ENCODE data around the gene STH.

The STH gene

GRCh38 chr17:46023783-46024388 lies 24.8 kb downstream of the STH start:
- Histone ChIP-seq H3K27ac (ENCODE audit: extremely low read depth, low read depth, low read length) (no peak overlapping the region), H3K36me3 (ENCODE audit: control insufficient read depth in 2 of 2, insufficient read depth in 1 of 2, low read length in 2 of 2) (peaks cover 0 to 53% of the 10 kb centered on the region in 2 experiments; a peak in 1 of 3 replicates), H3K4me1 (ENCODE audit: control insufficient read depth, insufficient read depth, low read length) (no peaks in the 10 kb centered on the region), H3K4me3 (ENCODE audit: low read depth, low read length) (no peak overlapping the region), H3K9me3 (ENCODE audit: control insufficient read depth, insufficient read depth, low read depth, low read length) (no peaks in the 10 kb centered on the region)
- ChIA-PET POLR2A (no interaction called here), CTCF (no interaction called here)
- TF ChIP-seq KLF16 (tag by site-specific recombination; IDR thresholded peaks at IDR 0.05): no peak

- POLR2A ChIA-PET: no interaction called here
- TF ChIP-seq, protein P1, sequence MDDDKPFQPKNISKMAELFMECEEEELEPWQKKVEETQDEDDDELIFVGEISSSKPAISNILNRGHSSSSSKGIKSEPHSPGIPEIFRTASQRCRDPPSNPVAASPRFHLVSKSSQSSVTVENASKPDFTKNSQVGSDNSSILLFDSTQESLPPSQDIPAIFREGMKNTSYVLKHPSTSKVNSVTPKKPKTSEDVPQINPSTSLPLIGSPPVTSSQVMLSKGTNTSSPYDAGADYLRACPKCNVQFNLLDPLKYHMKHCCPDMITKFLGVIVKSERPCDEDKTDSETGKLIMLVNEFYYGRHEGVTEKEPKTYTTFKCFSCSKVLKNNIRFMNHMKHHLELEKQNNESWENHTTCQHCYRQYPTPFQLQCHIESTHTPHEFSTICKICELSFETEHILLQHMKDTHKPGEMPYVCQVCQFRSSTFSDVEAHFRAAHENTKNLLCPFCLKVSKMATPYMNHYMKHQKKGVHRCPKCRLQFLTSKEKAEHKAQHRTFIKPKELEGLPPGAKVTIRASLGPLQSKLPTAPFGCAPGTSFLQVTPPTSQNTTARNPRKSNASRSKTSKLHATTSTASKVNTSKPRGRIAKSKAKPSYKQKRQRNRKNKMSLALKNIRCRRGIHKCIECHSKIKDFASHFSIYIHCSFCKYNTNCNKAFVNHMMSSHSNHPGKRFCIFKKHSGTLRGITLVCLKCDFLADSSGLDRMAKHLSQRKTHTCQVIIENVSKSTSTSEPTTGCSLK (tag by site-specific recombination; IDR thresholded peaks at IDR 0.05): no peak
- TF ChIP-seq ZNF623 (tag by site-specific recombination; IDR thresholded peaks at IDR 0.05) (no peak), ZNF785 (tag by site-specific recombination; IDR thresholded peaks at IDR 0.05) (no peak), ZNF704 (tag by site-specific recombination; IDR thresholded peaks at IDR 0.05) (no peak), ZBTB11 (tag by site-specific recombination; conservative IDR thresholded peaks at IDR 0.05; ENCODE audit: low read depth) (no peak), WT1 (tag by site-specific recombination; IDR thresholded peaks at IDR 0.05) (no peak), ZNF10 (tag by site-specific recombination; IDR thresholded peaks at IDR 0.05) (no peak), KLF17 (tag by site-specific recombination; IDR thresholded peaks at IDR 0.05) (no peak), ZNF423 (tag by site-specific recombination; IDR thresholded peaks at IDR 0.05) (no peak), ZNF639 (tag by site-specific recombination; IDR thresholded peaks at IDR 0.05) (no peak), ZNF169 (tag by site-specific recombination; IDR thresholded peaks at IDR 0.05) (no peak), ZNF37A (tag by site-specific recombination; IDR thresholded peaks at IDR 0.05) (no peak), OVOL3 (tag by site-specific recombination; IDR thresholded peaks at IDR 0.05) (no peak), KLF7 (tag by site-specific recombination; IDR thresholded peaks at IDR 0.05; ENCODE audit: borderline replicate concordance) (no peak), ZNF664 (tag by site-specific recombination; IDR thresholded peaks at IDR 0.05) (no peak), PRDM1 (tag by site-specific recombination; IDR thresholded peaks at IDR 0.05) (no peak), ZNF514 (tag by site-specific recombination; IDR thresholded peaks at IDR 0.05) (no peak)
- TF ChIP-seq, protein P2, sequence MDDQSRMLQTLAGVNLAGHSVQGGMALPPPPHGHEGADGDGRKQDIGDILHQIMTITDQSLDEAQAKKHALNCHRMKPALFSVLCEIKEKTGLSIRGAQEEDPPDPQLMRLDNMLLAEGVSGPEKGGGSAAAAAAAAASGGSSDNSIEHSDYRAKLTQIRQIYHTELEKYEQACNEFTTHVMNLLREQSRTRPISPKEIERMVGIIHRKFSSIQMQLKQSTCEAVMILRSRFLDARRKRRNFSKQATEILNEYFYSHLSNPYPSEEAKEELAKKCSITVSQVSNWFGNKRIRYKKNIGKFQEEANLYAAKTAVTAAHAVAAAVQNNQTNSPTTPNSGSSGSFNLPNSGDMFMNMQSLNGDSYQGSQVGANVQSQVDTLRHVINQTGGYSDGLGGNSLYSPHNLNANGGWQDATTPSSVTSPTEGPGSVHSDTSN (CRISPR knock-in tag; IDR thresholded peaks at IDR 0.05): no peak
- TF ChIP-seq, protein P3, sequence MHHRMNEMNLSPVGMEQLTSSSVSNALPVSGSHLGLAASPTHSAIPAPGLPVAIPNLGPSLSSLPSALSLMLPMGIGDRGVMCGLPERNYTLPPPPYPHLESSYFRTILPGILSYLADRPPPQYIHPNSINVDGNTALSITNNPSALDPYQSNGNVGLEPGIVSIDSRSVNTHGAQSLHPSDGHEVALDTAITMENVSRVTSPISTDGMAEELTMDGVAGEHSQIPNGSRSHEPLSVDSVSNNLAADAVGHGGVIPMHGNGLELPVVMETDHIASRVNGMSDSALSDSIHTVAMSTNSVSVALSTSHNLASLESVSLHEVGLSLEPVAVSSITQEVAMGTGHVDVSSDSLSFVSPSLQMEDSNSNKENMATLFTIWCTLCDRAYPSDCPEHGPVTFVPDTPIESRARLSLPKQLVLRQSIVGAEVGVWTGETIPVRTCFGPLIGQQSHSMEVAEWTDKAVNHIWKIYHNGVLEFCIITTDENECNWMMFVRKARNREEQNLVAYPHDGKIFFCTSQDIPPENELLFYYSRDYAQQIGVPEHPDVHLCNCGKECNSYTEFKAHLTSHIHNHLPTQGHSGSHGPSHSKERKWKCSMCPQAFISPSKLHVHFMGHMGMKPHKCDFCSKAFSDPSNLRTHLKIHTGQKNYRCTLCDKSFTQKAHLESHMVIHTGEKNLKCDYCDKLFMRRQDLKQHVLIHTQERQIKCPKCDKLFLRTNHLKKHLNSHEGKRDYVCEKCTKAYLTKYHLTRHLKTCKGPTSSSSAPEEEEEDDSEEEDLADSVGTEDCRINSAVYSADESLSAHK (tag by site-specific recombination; IDR thresholded peaks at IDR 0.05): no peak
- CTCF ChIA-PET: no interaction called here
- Histone ChIP-seq H3K4me3 (ENCODE audit: low read depth, low read length) (no peak overlapping the region), H3K9me3 (ENCODE audit: control insufficient read depth, insufficient read depth, low read depth, low read length) (no peaks in the 10 kb centered on the region), H3K27ac (ENCODE audit: extremely low read depth, low read depth, low read length) (no peak overlapping the region), H3K4me1 (ENCODE audit: control insufficient read depth, insufficient read depth, low read length) (no peaks in the 10 kb centered on the region), H3K36me3 (ENCODE audit: control insufficient read depth in 2 of 2, insufficient read depth in 1 of 2, low read length in 2 of 2) (peaks cover 3 to 60% of the 10 kb centered on the region in 2 experiments; a peak in 1 of 3 replicates)
Observed at GRCh38 chr17:46024590-46024989, 25.5 kb downstream of the STH start.

Data from HEK293 (cell line).